Measurements from ENCODE around the gene AASDH.

Gene AASDH

GRCh38 chr4:56387023-56388001 lies at the start of gene AASDH:
Gene AASDH (minus strand): TSS chr4:56387491. CDS start chr4:56384299, 3,192 bp downstream.
- DNase-seq = peak; percentile 97

DNA sequence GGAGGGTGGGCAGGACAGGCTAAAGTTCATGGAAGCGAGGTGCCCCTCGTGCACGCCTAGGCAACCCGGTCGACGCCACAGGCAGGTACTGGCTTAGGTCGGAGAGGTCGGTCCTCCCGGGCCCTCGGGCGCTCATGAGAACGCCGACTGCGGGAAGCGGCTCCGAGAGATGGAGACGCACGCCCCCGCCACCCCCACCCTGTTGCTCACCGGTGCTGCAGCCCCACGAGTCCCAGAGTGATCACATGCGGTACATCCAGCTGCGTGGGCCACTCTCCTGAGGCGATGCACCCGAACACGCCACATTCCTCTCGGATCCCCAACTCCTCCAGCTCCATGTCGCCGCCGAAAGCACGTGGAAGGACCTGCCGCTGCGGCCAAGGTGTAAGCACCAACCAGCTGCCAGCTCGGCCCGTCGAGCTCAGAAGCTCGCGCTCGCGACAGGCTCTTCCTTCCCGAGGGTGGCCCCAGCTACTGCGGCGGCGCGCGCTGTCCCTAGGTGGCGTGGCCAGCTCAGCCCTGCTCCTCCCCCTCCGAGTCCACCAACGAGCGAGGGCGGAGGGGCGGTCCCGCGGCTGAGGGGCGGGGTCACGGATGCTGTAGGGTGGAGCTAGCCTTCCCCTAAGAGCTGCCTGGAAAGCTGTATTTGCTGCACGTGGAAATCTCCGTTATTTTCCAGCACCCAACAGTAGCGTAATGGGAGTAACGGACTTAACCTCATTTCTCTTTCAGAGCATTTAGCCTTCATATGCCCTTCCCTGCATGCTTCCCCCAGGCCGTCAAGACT lies 48.0 kb upstream of the AASDH start, which contains the start of gene PPAT:
Gene PPAT, minus strand, starts transcription at position 476 of the 787 bp plus-strand sequence. Its CDS starts 138 bp downstream, at position 338.
- DNase-seq = peak; percentile 98

DNA sequence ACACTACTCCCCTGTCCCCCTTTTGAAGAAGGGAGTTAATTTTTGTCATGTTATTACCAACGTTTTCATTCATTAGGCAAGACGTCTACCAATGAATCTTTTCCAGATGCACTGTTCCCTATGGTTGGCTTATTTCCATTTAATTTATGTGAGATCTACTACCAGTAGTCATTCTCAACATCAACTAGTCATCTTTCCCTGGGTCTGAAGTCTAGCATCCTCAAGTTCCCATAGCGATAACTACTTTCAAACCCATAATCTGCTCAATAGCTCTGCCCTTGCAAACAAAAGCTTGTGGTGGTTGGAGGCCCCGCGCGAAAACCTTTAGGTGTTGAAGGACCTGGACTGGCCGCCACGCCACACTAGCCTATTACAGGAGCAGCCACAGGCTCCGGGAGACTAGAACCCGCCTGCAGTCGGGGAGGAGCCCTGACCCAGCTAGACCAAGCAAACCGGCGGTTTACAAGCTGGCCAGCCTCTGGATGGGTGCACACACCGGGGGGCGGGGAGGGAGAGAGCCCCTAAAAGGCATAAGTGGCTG lies 47.4 kb upstream of the AASDH start:
- peak; percentile 74 for DNase-seq

GRCh38 chr4:56433280-56433679 lies 46.0 kb upstream of the AASDH start:
- DNase-seq = no peak

DNA sequence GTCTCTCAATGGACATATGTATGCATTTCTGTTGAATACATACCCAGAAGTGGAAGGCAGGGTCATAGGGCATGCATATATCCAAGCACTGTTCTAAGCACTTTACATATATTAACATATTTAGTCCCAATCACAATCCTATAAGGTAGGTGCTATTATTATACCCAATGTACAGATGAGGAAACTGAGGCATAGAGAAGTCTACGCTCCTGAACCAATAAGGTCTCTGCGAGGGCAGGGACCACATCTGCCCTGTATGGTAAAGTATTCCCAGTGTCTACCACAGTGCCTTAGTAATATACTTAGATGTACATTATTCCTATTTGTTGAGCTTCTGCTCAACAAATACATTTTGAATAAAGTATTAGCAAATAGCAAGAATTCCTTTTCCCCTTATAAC lies 42.9 kb upstream of the AASDH start:
- no peak for DNase-seq

GRCh38 chr4:56427179-56427578 lies 39.9 kb upstream of the AASDH start:
- DNase-seq = no peak

DNA sequence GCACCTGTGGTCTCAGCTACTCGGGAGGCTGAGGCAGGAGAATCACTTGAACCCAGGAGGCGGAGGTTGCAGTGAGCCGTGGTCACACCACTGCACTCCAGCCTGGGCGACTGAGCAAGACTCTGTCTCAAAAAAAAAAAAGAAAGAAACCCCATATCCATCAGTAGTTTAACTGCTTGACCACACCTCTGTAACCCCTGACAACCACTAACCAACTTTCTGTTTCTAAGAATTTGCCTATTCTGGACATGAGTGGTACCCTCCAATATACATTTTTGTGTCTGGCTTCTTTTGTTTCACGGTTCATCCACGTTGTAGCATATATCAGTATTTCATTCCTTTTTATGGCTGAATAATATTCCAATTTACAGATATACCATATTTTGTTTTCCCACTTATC lies 39.0 kb upstream of the AASDH start:
- no peak for DNase-seq

GRCh38 chr4:56425518-56425917 lies 38.2 kb upstream of the AASDH start:
- DNase-seq = no peak

DNA sequence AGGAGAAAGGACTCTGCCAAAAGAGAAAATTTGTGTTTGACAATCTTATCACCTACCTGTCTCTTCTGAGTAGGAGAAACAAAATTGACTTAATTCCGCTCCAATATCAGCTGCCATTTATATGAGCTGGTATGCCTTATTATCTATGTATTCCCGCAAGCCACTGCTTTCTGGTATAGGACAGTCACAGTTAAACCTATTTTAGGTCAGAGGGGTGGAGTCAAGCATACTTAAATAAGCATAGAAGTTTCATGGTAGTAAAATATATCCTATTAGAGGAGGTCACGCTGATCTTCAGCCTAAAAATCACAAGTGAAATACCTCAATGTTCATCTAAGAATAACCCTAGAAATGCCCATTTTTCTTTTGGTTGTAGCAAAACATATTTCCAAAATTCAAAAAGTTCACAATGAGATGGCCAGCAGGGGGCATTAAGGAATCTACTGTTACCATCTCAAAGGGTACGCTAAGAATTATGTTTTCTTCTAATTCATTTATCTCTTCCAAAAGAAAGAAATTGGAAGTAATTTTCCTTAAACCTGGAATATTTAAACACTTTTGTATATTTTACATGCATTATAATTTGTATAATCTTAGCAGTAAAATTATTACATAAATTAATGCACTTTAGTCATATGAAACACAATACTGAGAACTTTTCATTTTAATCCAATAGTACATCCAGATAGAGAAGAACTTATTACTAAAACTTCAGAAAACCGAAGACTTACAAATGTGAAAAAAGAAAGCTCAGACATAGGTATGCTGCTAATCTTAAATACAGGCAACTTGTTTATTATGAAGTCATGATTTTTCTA lies 37.6 kb upstream of the AASDH start:
- peak; percentile 75 for DNase-seq

GRCh38 chr4:56424176-56424575 lies 36.9 kb upstream of the AASDH start:
- DNase-seq = no peak

GRCh38 chr4:56417396-56417795 lies 30.1 kb upstream of the AASDH start:
- no peak for DNase-seq

GRCh38 chr4:56416349-56416748 lies 29.1 kb upstream of the AASDH start:
- peak; percentile 40 for DNase-seq

GRCh38 chr4:56414135-56414670 lies 26.9 kb upstream of the AASDH start:
- no peak for DNase-seq

- peak; percentile 86 for DNase-seq
These were observed 23.2 kb upstream of the AASDH start for GRCh38 chr4:56410247-56411062.

DNA sequence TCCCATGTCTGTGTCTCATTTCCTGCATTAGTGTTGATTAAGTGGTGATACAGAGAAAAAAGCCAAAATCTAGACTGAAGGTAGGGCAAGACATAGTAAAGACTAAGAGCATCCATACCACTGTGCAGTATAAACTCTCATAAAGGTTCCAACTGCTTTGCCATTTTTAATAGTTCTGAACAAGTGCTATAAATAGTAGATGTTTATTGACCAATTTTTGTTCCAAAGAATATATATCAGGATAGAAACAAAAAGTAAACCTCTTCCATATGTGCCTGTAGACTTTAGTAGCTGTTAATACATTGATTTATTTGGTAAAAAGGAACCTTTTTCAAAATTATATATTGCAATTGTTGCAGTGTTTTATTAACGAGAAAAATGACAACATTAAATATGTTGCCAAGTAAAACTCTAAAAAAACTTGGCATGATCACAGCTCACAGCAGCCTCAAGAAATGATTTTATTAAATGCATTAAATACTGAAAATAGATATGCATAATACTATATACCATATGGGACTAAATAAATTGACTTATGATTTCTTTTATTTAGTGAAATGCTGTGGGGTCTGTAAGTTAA lies 22.3 kb upstream of the AASDH start:
- no peak for DNase-seq

- DNase-seq = no peak
These were observed 21.7 kb upstream of the AASDH start for GRCh38 chr4:56408978-56409377.

DNA sequence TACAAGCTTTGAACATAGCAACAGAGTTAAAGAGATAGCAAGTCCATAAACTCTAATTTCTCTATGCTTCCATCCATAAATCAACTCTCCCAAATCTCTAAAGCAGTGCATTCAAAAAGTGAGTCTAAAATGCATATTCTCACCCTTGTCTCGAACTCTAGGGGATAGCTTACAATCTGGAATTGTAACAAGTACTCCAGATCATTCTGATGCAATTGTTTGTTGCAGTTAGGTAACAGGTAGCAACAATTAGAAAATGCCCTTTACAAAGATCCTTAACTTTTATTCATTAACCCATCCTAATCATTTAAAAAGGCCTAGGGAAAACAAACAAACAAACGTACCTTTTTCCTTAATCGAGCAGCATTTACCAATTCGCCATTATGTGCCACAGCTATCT lies 18.9 kb upstream of the AASDH start:
- DNase-seq = no peak

DNA sequence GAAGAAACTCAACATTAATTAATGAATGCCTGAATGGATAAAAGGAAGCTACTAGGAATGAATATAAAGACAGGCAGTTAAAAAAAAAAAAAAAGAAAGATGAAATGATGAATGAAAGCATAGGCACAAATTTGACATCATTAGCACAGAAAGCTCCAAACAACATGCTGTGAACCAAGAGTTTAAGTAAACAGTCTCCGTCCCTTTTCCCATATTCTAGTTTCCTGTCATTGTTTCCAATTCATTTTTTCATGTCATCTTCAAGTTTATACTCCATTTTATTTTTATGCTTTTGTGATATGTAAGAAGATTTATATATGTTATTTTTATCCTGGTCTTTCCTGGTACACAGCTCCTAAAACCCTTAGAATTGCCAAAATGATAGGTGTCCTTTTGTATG lies 17.7 kb upstream of the AASDH start:
- DNase-seq = no peak

DNA sequence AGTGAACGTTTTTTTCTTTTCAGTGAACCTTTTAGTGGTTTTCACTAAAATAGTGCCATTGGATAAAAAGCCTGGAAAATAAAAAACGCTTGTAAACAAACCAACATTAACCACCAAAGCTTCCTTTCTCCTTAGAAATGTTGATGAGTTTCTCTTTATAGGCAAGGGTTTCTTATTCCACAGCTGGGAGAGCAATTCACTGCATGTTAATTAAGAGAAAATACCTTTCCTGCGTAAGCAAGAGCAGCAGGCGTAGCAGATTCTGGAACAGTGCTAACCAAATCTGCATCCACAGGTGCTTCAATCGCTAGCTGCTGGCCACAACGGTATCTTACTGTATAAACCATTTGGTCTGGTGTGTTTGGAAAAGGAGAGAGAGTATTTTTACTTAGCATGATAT lies 13.3 kb upstream of the AASDH start:
- no peak for DNase-seq

- DNase-seq = no peak
These were observed 4.0 kb upstream of the AASDH start for GRCh38 chr4:56391270-56391669.

DNA sequence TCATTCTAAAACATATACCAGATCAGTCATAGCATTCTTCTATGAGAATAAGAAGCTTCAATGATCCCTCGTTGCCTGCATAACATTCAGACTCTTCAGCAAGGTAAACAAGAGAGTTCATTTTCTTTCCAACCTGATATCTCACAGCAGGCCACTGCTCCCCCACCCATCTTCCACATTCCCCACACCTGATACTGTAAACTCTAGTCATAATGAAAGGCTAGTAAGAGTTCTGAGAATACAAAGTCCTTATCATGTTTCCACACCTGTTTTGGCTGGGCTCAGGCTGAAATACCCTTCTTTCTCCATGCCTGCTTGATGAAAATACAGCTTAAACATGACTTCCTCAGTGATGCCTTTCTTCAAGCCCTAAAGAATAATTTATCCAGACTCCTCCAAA lies 2.3 kb upstream of the AASDH start:
- DNase-seq = peak; percentile 54
